RKO (cell line): ENCODE results near the gene ALOX5AP.
A peak's percentile ranks its signal among the peaks of the same experiment; 100 is the strongest.

ENCODE experiments used
- DNase-seq: peaks from one replicate; pipeline ENCODE4 v3.0.0-alpha.2; 2016; ENCODE audit warnings: low spot score

The ALOX5AP gene

GRCh38 chr13:30762643-30763042 is 27.3 kb downstream of the ALOX5AP start:
- no peak for DNase-seq

- DNase-seq = peak; percentile 48
Observed at GRCh38 chr13:30763786-30764413, 28.6 kb downstream of the ALOX5AP start.

- DNase-seq = no peak
Observed at GRCh38 chr13:30766231-30766630, 30.9 kb downstream of the ALOX5AP start.

- DNase-seq = no peak
Observed at GRCh38 chr13:30770929-30771328, 35.6 kb downstream of the ALOX5AP start.

- no peak for DNase-seq
Observed at GRCh38 chr13:30773561-30773960, 38.2 kb downstream of the ALOX5AP start.

- no peak for DNase-seq
Observed at GRCh38 chr13:30774214-30774730, 38.9 kb downstream of the ALOX5AP start.

- DNase-seq = no peak
Observed at GRCh38 chr13:30776661-30777060, 41.3 kb downstream of the ALOX5AP start.

GRCh38 chr13:30779016-30779415 is 43.7 kb downstream of the ALOX5AP start:
- no peak for DNase-seq

- DNase-seq = no peak
Observed at GRCh38 chr13:30779608-30780007, 44.3 kb downstream of the ALOX5AP start.

- DNase-seq = no peak
Observed at GRCh38 chr13:30780338-30780981, 45.1 kb downstream of the ALOX5AP start.

GRCh38 chr13:30785191-30785850 is 50.0 kb downstream of the ALOX5AP start:
- no peak for DNase-seq

- DNase-seq = no peak
Observed at GRCh38 chr13:30786648-30787047, 51.3 kb downstream of the ALOX5AP start.

- DNase-seq = no peak
Observed at GRCh38 chr13:30787738-30788525, 52.6 kb downstream of the ALOX5AP start.

- DNase-seq = no peak
Observed at GRCh38 chr13:30789166-30789862, 54.0 kb downstream of the ALOX5AP start.

GRCh38 chr13:30790592-30790991 is 55.2 kb downstream of the ALOX5AP start:
- DNase-seq = no peak

GRCh38 chr13:30791354-30792001 is 56.1 kb downstream of the ALOX5AP start:
- DNase-seq = no peak

GRCh38 chr13:30792285-30793000 is 57.1 kb downstream of the ALOX5AP start:
- DNase-seq = peak; percentile 42

- peak; percentile 48 for DNase-seq
Observed at GRCh38 chr13:30796132-30796572, 60.8 kb downstream of the ALOX5AP start.

- DNase-seq = no peak
Observed at GRCh38 chr13:30796631-30797601, 61.6 kb downstream of the ALOX5AP start.
